HG02678 (cell line): ENCODE measurements around the gene TNS3.

Source experiments
- ATAC-seq: cut with Tn5 transposase; IDR thresholded peaks from one replicate; pipeline ENCODE4 v1.9.1; 2021; ENCODE audit warnings: mild to moderate bottlenecking, moderate library complexity; ENCODE audit not compliant: unreplicated experiment

The TNS3 gene

GRCh38 chr7:47438411-47439029, 143.4 kb downstream of the TNS3 start:
- ATAC-seq, result no peak

- no peak for ATAC-seq
These were observed 146.0 kb downstream of the TNS3 start for GRCh38 chr7:47435889-47436312.

- ATAC-seq, result no peak
These were observed 148.4 kb downstream of the TNS3 start for GRCh38 chr7:47433564-47433895.

- no peak for ATAC-seq
These were observed 149.0 kb downstream of the TNS3 start for GRCh38 chr7:47432671-47433563.

GRCh38 chr7:47430422-47430821, 151.5 kb downstream of the TNS3 start:
- no peak for ATAC-seq

GRCh38 chr7:47428768-47429472, 153.0 kb downstream of the TNS3 start:
- no peak for ATAC-seq

GRCh38 chr7:47428052-47428767, 153.7 kb downstream of the TNS3 start:
- no peak for ATAC-seq

- ATAC-seq, result no peak
These were observed 154.8 kb downstream of the TNS3 start for GRCh38 chr7:47427051-47427643.

GRCh38 chr7:47424523-47424922, 157.4 kb downstream of the TNS3 start:
- ATAC-seq, result no peak

GRCh38 chr7:47423196-47423595, 158.7 kb downstream of the TNS3 start:
- ATAC-seq, result no peak

GRCh38 chr7:47422611-47423010, 159.3 kb downstream of the TNS3 start:
- ATAC-seq, result no peak

GRCh38 chr7:47421456-47421855, 160.5 kb downstream of the TNS3 start:
- ATAC-seq, result no peak

GRCh38 chr7:47420122-47420780, 161.7 kb downstream of the TNS3 start:
- no peak for ATAC-seq

GRCh38 chr7:47419471-47419870, 162.4 kb downstream of the TNS3 start:
- ATAC-seq, result no peak

- ATAC-seq, result no peak
These were observed 163.2 kb downstream of the TNS3 start for GRCh38 chr7:47418601-47419309.

- ATAC-seq, result no peak
These were observed 165.1 kb downstream of the TNS3 start for GRCh38 chr7:47416492-47417480.

- no peak for ATAC-seq
These were observed 166.3 kb downstream of the TNS3 start for GRCh38 chr7:47415318-47416212.
